ENCODE data around the gene IQGAP1. TPM values are rescaled to one million over a fixed set of nuclear protein-coding genes. Genes with fewer than 3 reads are reported as not detected.

Gene IQGAP1
- total and polyA plus RNA-seq, 2 of the 4 experiments (the other 2 are of a cell fraction), result 87.5 to 207 TPM

GRCh38 chr15:90407336-90407735, 19.3 kb downstream of the IQGAP1 start:
- no CpG with 5 or more reads among the region's 3 CpGs for WGBS, 2 experiments (ENCODE audit: extremely low coverage in 2 of 2, insufficient read length in 1 of 2)
- dilution Hi-C loops (cut with HindIII; ENCODE audit: low sequenced_read_pairs, unreplicated experiment), result no loop called here
- BruUV-seq (replicated peaks), result no TSS peak

More at GRCh38 chr15:90407336-90407735, 19.3 kb downstream of the IQGAP1 start:
- Histone ChIP-seq H3K14ac (replicated peaks; ENCODE audit: low read depth, low read length) (no peak overlapping the region), H3K9me1 (ENCODE audit: insufficient read depth, low read length) (peaks cover 6% of the 10 kb centered on the region), H2BK5ac (ENCODE audit: low read depth, low read length, poor library complexity, severe bottlenecking) (peak overlapping the region; percentile 81), H3K4me3 (ENCODE audit: insufficient read depth, low read depth, low read length) (no peak overlapping the region), H3K4me2 (ENCODE audit: low read depth, low read length) (no peak overlapping the region), H3K4ac (ENCODE audit: low read depth, low read length) (no peak overlapping the region), H3K9me3 (ENCODE audit: control insufficient read depth, insufficient read depth, low read length) (no peaks in the 10 kb centered on the region), H2BK120ac (ENCODE audit: low read depth, low read length) (no peak overlapping the region), H3K4me1 (ENCODE audit: control insufficient read depth, insufficient read depth, low read length) (peaks cover 12% of the 10 kb centered on the region), H3K56ac (ENCODE audit: extremely low read depth, insufficient read depth, low read length) (no peak overlapping the region), H4K20me1 (ENCODE audit: insufficient read depth, low read length) (peaks cover 52% of the 10 kb centered on the region), H2BK20ac (ENCODE audit: low read depth, low read length) (no peak overlapping the region), H3K27me3 (ENCODE audit: control insufficient read depth, insufficient read depth, low read length) (no peaks in the 10 kb centered on the region), H2BK15ac (ENCODE audit: low read depth, low read length) (no peak overlapping the region), H4K91ac (ENCODE audit: insufficient read depth, low read depth, low read length) (no peak overlapping the region), H4K5ac (ENCODE audit: low read depth, low read length) (no peak overlapping the region), H3K27ac (ENCODE audit: insufficient read depth, low read length) (no peak overlapping the region), H2AK9ac (replicated peaks; ENCODE audit: low read depth, low read length, poor library complexity) (no peak overlapping the region), H2AFZ (replicated peaks; ENCODE audit: low read length, poor library complexity) (no peak overlapping the region), H3K23ac (ENCODE audit: low read depth, low read length) (no peak overlapping the region), H3K9ac (ENCODE audit: low read depth, low read length) (no peak overlapping the region), H4K8ac (ENCODE audit: low read depth in 2 of 2, low read length in 2 of 2) (no peak overlapping the region), H2AK5ac (ENCODE audit: low read depth, low read length) (no peak overlapping the region), H3K79me1 (ENCODE audit: low read depth in 1 of 2, low read length in 2 of 2) (peaks cover 7 to 56% of the 10 kb centered on the region in 2 experiments), H3K18ac (ENCODE audit: low read depth, low read length) (no peak overlapping the region; the same call in 1 of the 2 replicates), H3K36me3 (ENCODE audit: control insufficient read depth, insufficient read depth, low read length) (peaks cover 2% of the 10 kb centered on the region; the same call in 1 of the 2 replicates)
- ChIA-PET CTCF (no interaction called here), POLR2A (ENCODE audit: unreplicated experiment) (no interaction called here)
- in situ Hi-C loops (cut with MboI; ENCODE audit: low sequenced_read_pairs), result no loop called here
- TF ChIP-seq, protein P1, sequence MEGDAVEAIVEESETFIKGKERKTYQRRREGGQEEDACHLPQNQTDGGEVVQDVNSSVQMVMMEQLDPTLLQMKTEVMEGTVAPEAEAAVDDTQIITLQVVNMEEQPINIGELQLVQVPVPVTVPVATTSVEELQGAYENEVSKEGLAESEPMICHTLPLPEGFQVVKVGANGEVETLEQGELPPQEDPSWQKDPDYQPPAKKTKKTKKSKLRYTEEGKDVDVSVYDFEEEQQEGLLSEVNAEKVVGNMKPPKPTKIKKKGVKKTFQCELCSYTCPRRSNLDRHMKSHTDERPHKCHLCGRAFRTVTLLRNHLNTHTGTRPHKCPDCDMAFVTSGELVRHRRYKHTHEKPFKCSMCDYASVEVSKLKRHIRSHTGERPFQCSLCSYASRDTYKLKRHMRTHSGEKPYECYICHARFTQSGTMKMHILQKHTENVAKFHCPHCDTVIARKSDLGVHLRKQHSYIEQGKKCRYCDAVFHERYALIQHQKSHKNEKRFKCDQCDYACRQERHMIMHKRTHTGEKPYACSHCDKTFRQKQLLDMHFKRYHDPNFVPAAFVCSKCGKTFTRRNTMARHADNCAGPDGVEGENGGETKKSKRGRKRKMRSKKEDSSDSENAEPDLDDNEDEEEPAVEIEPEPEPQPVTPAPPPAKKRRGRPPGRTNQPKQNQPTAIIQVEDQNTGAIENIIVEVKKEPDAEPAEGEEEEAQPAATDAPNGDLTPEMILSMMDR (conservative IDR thresholded peaks at IDR 0.05; ENCODE audit: low read depth, low read length), result no peak
- TF ChIP-seq ELK1 (IDR thresholded peaks at IDR 0.05; ENCODE audit: borderline replicate concordance, low read depth, low read length) (no peak), FOS (IDR thresholded peaks at IDR 0.05; ENCODE audit: low read depth, low read length) (no peak), USF2 (IDR thresholded peaks at IDR 0.05; ENCODE audit: low read depth, low read length) (no peak), RCOR1 (IDR thresholded peaks at IDR 0.05; ENCODE audit: insufficient replicate concordance, low read length) (no peak), NFE2L2 (IDR thresholded peaks at IDR 0.05; ENCODE audit: low read depth, low read length) (no peak), BHLHE40 (IDR thresholded peaks at IDR 0.05; ENCODE audit: low read depth, low read length) (no peak), RAD21 (IDR thresholded peaks at IDR 0.05; ENCODE audit: low read length) (no peak), MXI1 (IDR thresholded peaks at IDR 0.05; ENCODE audit: borderline replicate concordance, low read depth, low read length) (no peak)
- DNase-seq, result no peak
- intact Hi-C loops (cut with micrococcal nuclease), result no loop called here
- no peak for ATAC-seq (ENCODE audit: low read depth)
